ENCODE measurements around the gene ZNF883. TPM values are rescaled to one million over a fixed set of nuclear protein-coding genes. Genes with fewer than 3 reads are reported as not detected.

Gene ZNF883
- total and polyA plus RNA-seq, 9 of the 15 experiments (the other 6 are each of a cell fraction or from before 2014, with no cell fraction given), result 1.00 to 5.7 (median 3.7) TPM

GRCh38 chr9:112921549-112921948 lies 90.4 kb downstream of the ZNF883 start (continued):
- TF ChIP-seq KDM5B (IDR thresholded peaks at IDR 0.05; ENCODE audit: insufficient replicate concordance, low read depth, low read length) (no peak), PHTF2 (CRISPR knock-in tag; IDR thresholded peaks at IDR 0.05) (no peak), RNF2 (IDR thresholded peaks at IDR 0.05) (0 out of 2 replicates have a peak, but pooled peaks have one; percentile 9), POLR2H (tag; IDR thresholded peaks at IDR 0.05; ENCODE audit: low read depth) (no peak), ZNF445 (CRISPR knock-in tag; IDR thresholded peaks at IDR 0.05; ENCODE audit: low read depth) (no peak), POLR2A (conservative IDR thresholded peaks at IDR 0.05) (no peak), NFIX (CRISPR knock-in tag; IDR thresholded peaks at IDR 0.05; ENCODE audit: low read depth) (no peak), NFE2L1 (tag; IDR thresholded peaks at IDR 0.05; ENCODE audit: borderline replicate concordance, low read depth) (no peak), MCM2 (IDR thresholded peaks at IDR 0.05; ENCODE audit: low read depth) (no peak), DNMT1 (IDR thresholded peaks at IDR 0.05) (no peak), FIP1L1 (IDR thresholded peaks at IDR 0.05; ENCODE audit: low read depth, low read length, poor library complexity, severe bottlenecking) (no peak), CREB5 (CRISPR knock-in tag; IDR thresholded peaks at IDR 0.05) (no peak), ELF1 (tag; IDR thresholded peaks at IDR 0.05) (no peak), ZFPM2 (CRISPR knock-in tag; IDR thresholded peaks at IDR 0.05) (no peak), HIVEP1 (CRISPR knock-in tag; IDR thresholded peaks at IDR 0.05) (no peak), BCOR (IDR thresholded peaks at IDR 0.05) (no peak), ZNF431 (CRISPR knock-in tag; IDR thresholded peaks at IDR 0.05) (no peak), JUNB (CRISPR knock-in tag; conservative IDR thresholded peaks at IDR 0.05) (no peak), ZNF699 (CRISPR knock-in tag; IDR thresholded peaks at IDR 0.05; ENCODE audit: insufficient replicate concordance) (no peak), CTBP1 (IDR thresholded peaks at IDR 0.05; ENCODE audit: borderline replicate concordance) (no peak), DLX4 (CRISPR knock-in tag; IDR thresholded peaks at IDR 0.05) (no peak), ILK (tag; IDR thresholded peaks at IDR 0.05; ENCODE audit: borderline replicate concordance, low read depth) (no peak)
- TF ChIP-seq, protein P1, sequence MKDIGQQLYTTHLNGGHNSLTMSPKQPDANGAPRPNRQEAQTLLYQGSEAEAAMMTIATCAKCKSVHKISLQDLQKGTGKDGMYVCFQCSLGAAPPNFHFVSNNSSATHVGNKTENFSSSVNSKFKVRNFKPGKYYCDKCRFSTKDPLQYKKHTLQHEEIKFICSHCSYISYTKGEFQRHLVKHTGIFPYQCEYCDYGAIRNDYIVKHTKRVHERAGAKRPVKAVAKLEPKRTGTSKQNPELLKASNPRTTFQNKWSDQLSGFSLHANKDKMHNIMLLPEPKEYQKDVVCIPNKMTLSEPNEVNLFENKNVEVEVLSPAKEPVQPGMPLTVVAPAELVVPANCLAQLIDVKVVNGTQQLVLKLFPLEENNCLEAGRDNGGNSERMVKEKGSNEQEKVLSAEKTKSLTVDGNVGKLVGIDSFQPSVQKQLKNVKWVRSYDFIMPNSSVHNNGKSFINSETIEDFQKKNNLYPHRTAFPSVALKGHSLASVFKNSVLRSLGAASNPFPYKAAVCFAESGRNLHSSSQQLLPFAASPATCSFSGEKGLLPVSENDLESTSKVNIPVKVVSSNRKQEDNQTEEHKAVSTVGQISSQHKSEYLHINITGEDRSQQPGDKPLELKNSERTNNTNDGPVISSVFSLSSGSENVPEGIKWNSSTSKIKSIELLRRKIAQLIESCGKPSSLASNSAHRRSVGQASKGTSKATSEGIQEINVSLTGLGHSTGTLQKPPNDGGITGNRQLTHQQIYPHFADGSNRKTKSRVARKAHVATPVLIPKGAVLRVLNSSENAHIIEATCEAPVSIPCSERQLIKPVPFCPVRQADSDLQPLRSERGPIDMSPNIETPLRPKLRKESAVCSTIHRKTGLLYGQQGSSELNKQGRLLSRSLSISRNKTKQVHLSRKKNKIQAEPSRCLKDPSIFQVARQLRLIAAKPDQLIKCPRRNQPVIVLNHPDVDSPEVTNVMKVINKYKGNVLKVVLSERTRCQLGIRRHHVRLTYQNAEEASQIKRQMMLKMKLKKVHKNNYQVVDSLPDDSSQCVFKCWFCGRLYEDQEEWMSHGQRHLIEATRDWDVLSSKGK (CRISPR knock-in tag; IDR thresholded peaks at IDR 0.05), result no peak

Data from K562 (cell line).